ENCODE data around the gene NUP210L. TPM values are rescaled to one million over a fixed set of nuclear protein-coding genes. Genes with fewer than 3 reads are reported as not detected.

The NUP210L gene
- total RNA-seq, 4 donors from 2014 or later: 0.09 to 0.21 TPM; not detected in 2

DNA sequence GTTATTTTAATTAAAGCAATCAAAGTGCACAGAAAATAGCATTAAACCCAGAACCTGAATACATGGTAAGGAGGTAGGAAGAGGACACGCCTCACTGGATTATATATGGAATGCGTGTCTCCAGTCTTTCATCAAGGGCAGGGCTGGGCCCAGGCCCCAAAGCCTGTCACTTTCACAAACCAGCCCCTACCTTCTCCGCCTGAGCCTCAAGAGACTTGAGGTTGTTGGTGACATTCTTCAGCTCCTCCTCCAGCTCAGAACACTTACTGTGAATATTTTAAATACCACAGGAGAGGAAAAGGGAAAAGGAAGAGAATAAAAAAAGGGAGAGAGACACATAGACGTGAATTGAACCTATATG, 16.3 kb upstream of the NUP210L start:
- no peaks in the 10 kb centered on the region for H3K27me3 ChIP-seq
- H3K4me3 ChIP-seq: no peak overlapping the region
- H3K4me1 ChIP-seq: peaks cover 0 to 3% of the 10 kb centered on the region in 2 donors
- H3K27ac ChIP-seq: no peak overlapping the region
- intact Hi-C loops (cut with DNase I; ENCODE audit: low total_unique reads): no loop called here
- no peak for DNase-seq
- no peaks in the 10 kb centered on the region for H3K36me3 ChIP-seq
- no peaks in the 10 kb centered on the region for H3K9me3 ChIP-seq
- TF ChIP-seq, protein P1, sequence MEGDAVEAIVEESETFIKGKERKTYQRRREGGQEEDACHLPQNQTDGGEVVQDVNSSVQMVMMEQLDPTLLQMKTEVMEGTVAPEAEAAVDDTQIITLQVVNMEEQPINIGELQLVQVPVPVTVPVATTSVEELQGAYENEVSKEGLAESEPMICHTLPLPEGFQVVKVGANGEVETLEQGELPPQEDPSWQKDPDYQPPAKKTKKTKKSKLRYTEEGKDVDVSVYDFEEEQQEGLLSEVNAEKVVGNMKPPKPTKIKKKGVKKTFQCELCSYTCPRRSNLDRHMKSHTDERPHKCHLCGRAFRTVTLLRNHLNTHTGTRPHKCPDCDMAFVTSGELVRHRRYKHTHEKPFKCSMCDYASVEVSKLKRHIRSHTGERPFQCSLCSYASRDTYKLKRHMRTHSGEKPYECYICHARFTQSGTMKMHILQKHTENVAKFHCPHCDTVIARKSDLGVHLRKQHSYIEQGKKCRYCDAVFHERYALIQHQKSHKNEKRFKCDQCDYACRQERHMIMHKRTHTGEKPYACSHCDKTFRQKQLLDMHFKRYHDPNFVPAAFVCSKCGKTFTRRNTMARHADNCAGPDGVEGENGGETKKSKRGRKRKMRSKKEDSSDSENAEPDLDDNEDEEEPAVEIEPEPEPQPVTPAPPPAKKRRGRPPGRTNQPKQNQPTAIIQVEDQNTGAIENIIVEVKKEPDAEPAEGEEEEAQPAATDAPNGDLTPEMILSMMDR (IDR thresholded peaks at IDR 0.05): no peak
- TF ChIP-seq POLR2A (IDR thresholded peaks at IDR 0.05): no peak

DNA sequence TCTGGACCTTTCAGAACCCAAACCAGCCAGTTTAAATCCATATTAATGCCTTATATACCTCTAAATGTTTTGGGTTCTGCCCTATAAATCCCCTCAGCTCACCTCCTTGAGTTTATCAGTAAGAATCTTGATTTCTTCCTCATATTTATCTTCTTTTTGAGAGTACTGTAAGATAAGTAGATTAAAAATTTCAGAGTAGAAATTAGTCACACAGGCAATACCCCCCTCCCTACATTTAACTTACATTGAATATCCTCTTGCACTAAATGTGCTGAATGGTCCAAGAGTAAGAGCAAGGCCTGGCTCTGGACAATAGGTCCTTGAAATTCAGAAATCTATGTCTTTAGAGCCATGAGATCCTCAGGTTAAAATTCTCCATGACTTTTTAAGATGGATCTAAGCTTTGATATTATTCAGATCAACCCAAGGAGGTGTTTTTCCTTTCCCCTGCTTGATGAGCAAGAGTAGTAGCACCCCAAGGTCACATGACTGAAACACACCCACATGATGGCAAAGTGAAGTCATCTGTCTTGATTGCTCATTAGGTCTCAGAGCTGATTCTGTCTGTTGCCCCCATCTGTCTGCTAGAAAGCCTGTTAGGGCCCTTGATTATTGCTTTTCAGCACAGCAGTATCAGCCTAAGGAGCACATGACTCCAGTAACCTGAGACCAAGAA, 15.8 kb upstream of the NUP210L start:
- TF ChIP-seq, protein P1 (IDR thresholded peaks at IDR 0.05): no peak
- TF ChIP-seq POLR2A (IDR thresholded peaks at IDR 0.05): no peak
- no peak for DNase-seq
- Histone ChIP-seq H3K27me3 (no peaks in the 10 kb centered on the region), H3K27ac (no peak overlapping the region), H3K4me3 (no peak overlapping the region), H3K9me3 (no peaks in the 10 kb centered on the region), H3K36me3 (no peaks in the 10 kb centered on the region), H3K4me1 (no peaks in the 10 kb centered on the region)
- intact Hi-C loops (cut with DNase I; ENCODE audit: low total_unique reads): no loop called here

DNA sequence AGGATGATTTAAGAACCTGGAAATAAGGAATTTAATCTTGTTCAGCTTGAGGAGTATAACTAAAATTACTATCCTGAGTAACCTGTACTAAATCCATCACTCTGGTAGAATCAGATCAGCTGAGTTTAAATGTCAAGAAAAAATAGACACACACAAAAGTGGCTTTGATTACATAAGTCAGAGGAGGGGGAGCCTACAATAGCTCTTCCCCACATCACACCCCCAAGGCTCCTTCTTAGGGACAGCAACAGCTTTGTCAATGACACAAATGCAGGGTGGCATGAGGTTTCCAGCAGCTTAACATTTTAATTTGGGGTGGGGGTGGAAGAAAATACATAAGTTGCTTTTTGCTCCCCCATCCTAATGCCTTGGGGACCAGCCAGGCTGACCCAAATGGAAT, 12.6 kb upstream of the NUP210L start:
- TF ChIP-seq, protein P1 (IDR thresholded peaks at IDR 0.05): no peak
- TF ChIP-seq POLR2A (IDR thresholded peaks at IDR 0.05): no peak
- intact Hi-C loops (cut with DNase I; ENCODE audit: low total_unique reads): no loop called here
- Histone ChIP-seq H3K36me3 (no peaks in the 10 kb centered on the region), H3K4me3 (no peak overlapping the region), H3K9me3 (no peaks in the 10 kb centered on the region), H3K27ac (no peak overlapping the region), H3K27me3 (no peaks in the 10 kb centered on the region), H3K4me1 (no peaks in the 10 kb centered on the region)
- no peak for DNase-seq

DNA sequence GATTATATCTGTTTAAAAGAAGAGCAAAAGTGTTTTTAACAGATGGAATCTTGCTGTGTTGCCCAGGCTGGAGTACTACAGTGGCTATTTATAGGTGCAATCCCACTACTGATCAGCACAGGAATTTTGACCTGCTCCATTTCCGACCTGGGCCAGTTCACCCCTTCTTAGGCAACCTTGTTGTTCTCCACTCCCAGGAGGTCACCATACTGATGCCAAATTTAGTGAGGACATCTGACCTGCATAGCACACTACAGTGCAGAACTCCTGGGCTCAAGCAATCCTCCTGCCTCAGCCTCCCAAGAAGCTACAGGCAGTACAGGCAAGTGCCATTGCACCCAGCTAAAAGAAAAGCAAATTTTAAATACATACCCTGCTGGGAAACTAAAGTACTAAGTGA, 11.3 kb upstream of the NUP210L start:
- Histone ChIP-seq H3K9me3 (no peaks in the 10 kb centered on the region), H3K36me3 (no peaks in the 10 kb centered on the region), H3K27ac (no peak overlapping the region), H3K4me3 (no peak overlapping the region), H3K27me3 (no peaks in the 10 kb centered on the region), H3K4me1 (no peaks in the 10 kb centered on the region)
- intact Hi-C loops (cut with DNase I; ENCODE audit: low total_unique reads): no loop called here
- DNase-seq: no peak
- TF ChIP-seq, protein P1 (IDR thresholded peaks at IDR 0.05): no peak
- TF ChIP-seq POLR2A (IDR thresholded peaks at IDR 0.05): no peak

DNA sequence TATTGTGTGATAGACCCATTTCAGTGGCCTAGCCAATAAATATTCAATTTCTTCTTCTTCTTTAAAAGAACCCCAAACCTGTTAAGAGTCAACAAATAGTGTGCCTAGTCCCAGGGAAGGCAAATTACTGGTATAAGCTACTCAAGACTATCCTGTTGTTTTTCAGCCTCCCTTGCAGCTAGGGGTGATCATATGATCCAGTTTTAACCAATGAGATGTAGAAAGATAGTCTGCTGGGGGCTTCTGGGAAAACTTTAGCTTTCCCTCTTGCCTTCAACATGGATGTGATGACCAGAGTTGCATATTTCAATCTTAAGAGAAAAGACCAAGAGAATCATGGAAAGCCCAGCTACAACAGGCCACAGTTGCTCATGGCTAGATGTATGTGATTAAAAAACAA, 4.7 kb upstream of the NUP210L start:
- H3K27me3 ChIP-seq: no peaks in the 10 kb centered on the region
- intact Hi-C loops (cut with DNase I; ENCODE audit: low total_unique reads): no loop called here
- no peaks in the 10 kb centered on the region for H3K36me3 ChIP-seq
- H3K4me3 ChIP-seq: no peak overlapping the region
- no peaks in the 10 kb centered on the region for H3K9me3 ChIP-seq
- DNase-seq: no peak
- H3K4me1 ChIP-seq: no peaks in the 10 kb centered on the region
- peak overlapping the region; percentile 20 to 86 for H3K27ac ChIP-seq
- TF ChIP-seq, protein P1 (IDR thresholded peaks at IDR 0.05): no peak

Data from uterus (tissue), 4 donors.